Stimulated activated CD8-positive, alpha-beta memory T cell treated with anti-CD3 and anti-CD28 coated beads, Interleukin-7, amount 100 ng/mL, for 1 hour (primary cell): Measurements from ENCODE around the gene ZNF397.
"Not testable (repeated sequence)": the region's sequence is repeated elsewhere in the genome, so short reads cannot be mapped to it uniquely, and the experiment has no call there.

Source experiments
- DNase-seq, 2 donors: peaks; one replicate each; pipeline ENCODE4 v3.0.0-alpha.2; 2020; ENCODE audit warnings: low read depth in 2 of 2

Gene ZNF397

GRCh38 chr18:35240664-35241447, at the start of gene ZNF397:
TSS of gene ZNF397 (plus strand) at chr18:35241034. CDS start at chr18:35242471, 1,437 bp downstream.
- peak; percentile 91 to 92 for DNase-seq

- no peak for DNase-seq
Measured at GRCh38 chr18:35191698-35192025, 49.2 kb upstream of the ZNF397 start.

DNA sequence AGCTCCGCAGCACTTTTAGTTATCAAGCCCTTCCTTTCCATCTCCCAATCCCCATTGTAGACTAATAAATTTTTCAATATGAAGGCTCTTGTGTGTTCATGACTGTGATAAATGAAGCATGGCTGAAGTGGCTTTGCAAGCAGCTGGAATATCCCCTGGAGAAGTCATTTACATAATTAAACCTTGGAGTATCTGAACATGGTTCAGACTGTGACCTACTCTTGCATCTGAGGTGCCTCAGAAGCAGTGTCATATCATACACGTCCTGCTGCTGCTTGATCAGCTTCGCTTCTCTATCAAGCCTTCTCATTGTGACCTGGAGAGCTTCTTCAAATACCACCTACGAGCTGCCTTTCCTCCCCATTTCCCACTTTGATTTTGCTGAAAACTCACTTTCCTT, 48.4 kb upstream of the ZNF397 start:
- DNase-seq = no peak

DNA sequence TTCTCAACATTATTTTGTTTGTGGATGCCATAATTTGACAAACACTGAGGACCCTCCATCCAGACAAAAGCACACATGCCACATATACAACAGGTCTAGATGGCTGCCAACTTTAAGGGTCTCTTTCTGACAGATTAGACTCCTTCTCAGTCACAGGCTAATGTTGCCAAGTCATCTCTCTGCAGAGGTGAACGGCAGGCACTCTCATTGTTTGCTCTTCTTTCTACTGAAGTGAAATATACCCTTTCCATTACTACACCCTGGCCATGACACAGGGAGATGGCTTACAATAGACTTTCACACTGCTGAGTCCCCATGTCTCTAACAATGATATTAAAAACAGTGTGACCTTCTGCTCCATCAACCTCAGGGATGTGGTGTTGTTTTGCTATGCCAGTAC, 47.5 kb upstream of the ZNF397 start:
- no peak for DNase-seq

GRCh38 chr18:35197296-35197695, 43.5 kb upstream of the ZNF397 start:
- DNase-seq = no peak

DNA sequence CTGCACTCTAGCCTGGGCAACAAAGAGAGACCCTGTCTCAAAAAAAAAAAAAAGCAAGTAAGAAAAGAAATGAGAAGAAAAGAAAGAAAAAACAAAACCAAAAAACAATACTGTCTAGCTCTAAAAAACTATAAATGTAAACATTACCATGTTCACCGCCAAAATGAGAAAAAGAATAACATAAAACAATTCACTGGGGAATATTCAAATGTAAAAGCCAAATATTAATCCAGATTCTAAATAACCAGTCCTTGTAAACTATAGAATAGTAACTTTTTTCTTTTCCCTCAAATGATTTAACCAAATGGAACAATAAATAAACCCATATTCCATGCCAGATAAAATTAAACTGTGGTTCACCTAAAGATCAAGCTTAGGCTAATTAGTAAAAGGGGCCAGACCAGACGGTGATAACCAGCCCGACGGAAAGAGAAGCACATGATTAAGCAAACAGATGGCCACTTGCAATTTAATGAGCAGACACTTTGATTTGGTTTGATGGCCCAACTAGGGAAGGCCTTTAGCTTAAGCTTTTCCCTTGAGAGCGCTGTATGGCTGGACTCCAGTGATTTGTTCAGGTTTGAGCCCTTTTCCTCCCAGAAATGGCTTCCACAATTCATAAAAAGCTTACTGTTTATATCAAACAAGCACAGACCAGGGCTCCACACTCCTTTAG, 39.4 kb upstream of the ZNF397 start:
- no peak for DNase-seq

- DNase-seq = no peak
Measured at GRCh38 chr18:35203067-35203466, 37.8 kb upstream of the ZNF397 start.

DNA sequence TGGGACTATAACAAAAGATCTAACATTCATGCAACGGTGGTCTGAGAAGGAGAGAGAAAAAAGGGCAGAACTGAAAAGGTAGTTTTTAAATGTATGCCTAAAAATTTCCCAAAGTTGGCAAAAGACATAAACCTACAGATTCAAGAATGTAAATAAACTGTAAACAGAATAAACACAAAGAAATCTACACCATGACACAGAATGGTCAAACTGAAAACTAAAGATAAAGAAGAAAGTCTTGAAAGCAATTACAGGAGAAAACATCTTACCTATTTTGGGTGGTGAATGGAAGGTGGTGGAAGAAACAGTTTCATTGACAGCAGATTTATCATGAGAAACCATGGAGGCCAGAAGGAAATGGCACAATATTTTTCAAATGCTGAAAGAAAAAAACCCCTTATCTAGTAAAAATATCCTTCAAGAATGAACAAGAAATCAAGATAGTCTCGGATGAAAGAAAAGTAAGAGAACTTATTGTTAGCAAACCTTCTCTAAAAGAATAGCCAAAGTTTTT, 35.6 kb upstream of the ZNF397 start:
- DNase-seq = no peak

- not testable (repeated sequence) for DNase-seq
Measured at GRCh38 chr18:35205746-35206458, 34.9 kb upstream of the ZNF397 start.

DNA sequence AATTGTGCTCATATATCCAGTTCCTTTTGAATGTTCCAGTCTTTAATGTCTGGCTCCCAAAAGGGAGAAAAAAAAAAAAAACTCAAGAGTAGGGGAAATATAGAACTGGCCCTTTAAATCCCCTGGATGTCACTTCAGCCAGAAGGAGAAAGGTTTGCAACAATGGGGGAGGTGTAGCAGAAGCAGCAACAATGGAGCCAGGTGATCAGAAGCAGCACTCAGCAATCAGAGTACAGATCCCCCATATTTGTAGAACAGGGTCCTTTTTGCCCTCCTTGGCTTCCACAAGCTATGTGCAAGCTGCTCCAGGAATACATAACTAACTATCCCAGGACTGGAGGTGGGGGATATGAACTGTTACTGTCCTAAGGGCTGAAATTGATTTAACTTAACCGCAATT, 25.8 kb upstream of the ZNF397 start:
- no peak for DNase-seq

DNA sequence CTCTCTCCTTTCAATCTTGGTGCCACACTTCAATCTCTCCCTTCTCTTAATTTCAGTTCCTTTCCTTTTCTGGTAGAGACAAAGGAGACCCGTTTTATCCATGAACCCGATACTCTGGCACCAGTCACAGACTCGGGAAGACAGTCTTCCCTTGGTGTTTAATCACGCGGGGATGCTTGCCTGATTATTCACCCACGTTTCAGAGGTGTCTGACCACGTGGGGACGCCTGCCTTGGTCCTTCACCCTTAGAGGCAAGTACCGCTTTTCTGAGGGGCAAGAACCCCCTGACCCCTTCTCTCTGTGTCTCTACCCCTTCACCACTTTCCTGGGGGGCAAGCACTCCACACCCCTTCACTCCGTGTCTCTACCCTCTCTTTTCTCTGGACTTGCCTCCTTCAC, 24.2 kb upstream of the ZNF397 start:
- DNase-seq = not testable (repeated sequence)

DNA sequence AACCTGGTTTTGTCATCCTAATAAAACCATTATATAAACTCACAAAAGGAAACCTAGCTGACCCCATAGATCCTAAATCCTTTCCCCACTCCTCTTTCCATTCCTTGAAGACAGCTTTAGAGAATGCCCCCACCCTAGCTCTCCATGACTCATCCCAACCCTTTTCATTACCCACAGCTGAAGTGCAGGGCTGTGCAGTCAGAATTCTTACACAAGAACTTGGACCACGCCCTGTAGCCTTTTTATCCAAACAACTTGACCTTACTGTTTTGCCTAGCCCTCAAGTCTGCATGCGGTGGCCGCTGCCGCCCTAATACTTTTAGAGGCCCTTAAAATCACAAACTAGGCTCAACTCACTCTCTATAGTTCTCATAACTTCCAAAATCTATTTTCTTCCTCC, 21.5 kb upstream of the ZNF397 start:
- DNase-seq = not testable (repeated sequence)

DNA sequence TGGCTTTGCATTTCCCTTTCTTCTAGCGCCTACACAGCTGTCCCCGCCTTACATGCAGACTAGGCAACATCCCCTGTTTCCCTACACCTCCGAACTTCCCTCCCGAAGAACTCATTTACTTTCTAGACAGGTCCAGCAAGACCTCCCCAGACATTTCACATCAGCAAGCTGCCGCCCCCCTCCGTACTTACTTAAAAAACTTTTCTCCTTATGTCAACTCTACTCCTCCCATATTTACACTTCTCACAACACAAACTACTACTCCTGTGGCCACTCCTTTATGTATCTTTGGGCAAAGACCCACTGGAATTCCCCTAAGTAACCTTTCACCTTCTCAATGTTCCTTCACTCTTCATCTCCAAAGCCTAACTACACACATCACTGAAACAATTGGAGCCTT, 20.4 kb upstream of the ZNF397 start:
- DNase-seq = no peak

GRCh38 chr18:35223797-35224196, 17.0 kb upstream of the ZNF397 start:
- DNase-seq = no peak

GRCh38 chr18:35227254-35227653, 13.6 kb upstream of the ZNF397 start:
- no peak for DNase-seq

- DNase-seq = peak; percentile 54 to 66
Measured at GRCh38 chr18:35231052-35231451, 9.8 kb upstream of the ZNF397 start.

DNA sequence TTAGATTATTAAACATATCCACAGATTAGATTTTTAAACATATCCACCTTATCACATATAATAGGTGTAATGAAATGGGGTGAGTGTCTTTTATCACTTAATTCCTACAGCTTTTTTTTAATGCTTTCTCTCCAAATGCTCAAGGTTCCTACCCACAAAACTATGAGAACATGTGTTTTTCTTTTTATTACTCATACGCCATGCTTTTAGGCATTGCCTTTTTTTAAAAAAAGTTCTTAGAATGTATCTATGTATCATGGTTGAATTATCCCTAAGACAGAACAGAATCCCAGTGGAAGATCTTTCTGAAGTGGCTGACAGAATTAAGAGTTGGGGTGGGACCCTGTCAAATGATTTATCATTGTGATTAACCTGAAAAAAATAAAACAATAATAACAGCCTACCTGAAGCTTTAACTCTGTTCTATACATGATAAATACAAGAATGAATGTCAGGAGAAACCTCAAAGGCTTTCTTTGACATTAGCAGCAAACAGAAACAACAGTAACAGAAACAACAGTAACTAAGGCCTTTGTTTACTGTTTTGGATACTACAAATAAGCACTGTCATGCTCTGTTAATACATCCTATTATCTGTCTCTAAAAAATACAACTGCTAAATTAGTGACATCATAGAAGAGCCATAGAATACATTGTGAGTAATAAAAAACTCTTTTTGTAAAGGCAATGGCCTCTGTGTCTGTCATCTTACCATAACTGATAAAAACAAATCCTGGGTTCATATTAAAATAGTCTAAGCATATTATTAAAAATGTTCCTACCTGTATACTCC, 4.1 kb upstream of the ZNF397 start:
- no peak for DNase-seq

- DNase-seq = no peak
Measured at GRCh38 chr18:35239314-35239713, 1.5 kb upstream of the ZNF397 start.

DNA sequence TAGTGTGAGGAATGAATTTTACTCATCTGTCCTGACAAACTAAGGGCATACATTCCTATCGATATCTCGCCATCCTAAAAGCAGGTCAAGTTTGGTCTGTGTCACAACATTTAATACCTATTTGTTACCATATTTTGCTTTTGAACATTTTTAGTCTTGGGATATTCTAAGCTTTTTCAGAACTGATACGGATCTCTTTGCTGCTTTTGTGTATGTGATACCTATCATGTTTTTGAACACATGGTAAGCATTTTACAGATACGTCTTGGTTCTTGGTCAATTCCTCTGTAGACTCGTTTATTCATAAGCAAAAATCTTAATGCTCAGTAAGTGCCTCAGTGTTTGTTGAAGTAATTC, 592 bp downstream of the ZNF397 start:
- DNase-seq = no peak

- DNase-seq = no peak
Measured at GRCh38 chr18:35242426-35242825, 1.6 kb downstream of the ZNF397 start.

DNA sequence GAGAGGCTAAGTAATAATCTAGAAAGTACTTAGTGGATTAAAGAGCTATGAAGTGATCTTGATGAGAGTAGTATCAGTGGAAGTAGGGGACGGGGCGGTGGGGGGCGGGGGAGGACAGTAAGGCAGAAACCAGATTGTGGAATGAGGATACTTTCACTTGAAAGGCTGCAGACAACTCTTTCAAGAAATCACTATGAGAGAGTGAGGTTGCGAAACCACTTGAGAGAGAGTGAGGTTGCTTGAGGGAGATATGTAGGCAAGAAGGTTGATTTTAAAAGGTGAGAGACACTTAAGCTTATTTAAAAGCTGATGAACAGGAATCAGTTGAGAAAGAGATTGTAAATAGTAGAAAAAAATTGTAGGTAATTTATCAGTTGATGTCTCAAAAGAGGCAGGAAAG, 3.8 kb downstream of the ZNF397 start:
- DNase-seq = no peak
